Adipocyte (in vitro differentiated cells): Measurements from ENCODE around the gene LRRC8D.

Experiments
- DNase-seq: peaks from one replicate; pipeline ENCODE4 v3.0.0-alpha.2; 2015; ENCODE audit warnings: low read depth
- H3K27me3 ChIP-seq: replicated peaks from 2 replicates; pipeline ENCODE4 v1.7.0; 2013; ENCODE audit warnings: mild to moderate bottlenecking, low read length, moderate library complexity; ENCODE audit not compliant: control insufficient read depth, insufficient read depth
- H3K36me3 ChIP-seq: 2 replicates; pipeline ENCODE4 v1.7.0; 2013; ENCODE audit warnings: low read length, mild to moderate bottlenecking, moderate library complexity; ENCODE audit not compliant: control insufficient read depth, insufficient read depth, severe bottlenecking
- H3K4me1 ChIP-seq: 2 replicates; pipeline ENCODE4 v1.7.0; 2013; ENCODE audit warnings: mild to moderate bottlenecking, low read length, moderate library complexity; ENCODE audit not compliant: control insufficient read depth, insufficient read depth
- H3K4me3 ChIP-seq: 2 replicates; pipeline ENCODE4 v1.7.0; 2013; ENCODE audit warnings: mild to moderate bottlenecking, low read length, moderate library complexity
- H3K9ac ChIP-seq: 2 replicates; pipeline ENCODE4 v1.7.0; 2013; ENCODE audit warnings: mild to moderate bottlenecking, low read length, moderate library complexity
- H3K9me3 ChIP-seq: 2 replicates; pipeline ENCODE4 v1.7.0; 2013; ENCODE audit warnings: mild to moderate bottlenecking, low read length, moderate library complexity; ENCODE audit not compliant: control insufficient read depth

The LRRC8D gene

DNA sequence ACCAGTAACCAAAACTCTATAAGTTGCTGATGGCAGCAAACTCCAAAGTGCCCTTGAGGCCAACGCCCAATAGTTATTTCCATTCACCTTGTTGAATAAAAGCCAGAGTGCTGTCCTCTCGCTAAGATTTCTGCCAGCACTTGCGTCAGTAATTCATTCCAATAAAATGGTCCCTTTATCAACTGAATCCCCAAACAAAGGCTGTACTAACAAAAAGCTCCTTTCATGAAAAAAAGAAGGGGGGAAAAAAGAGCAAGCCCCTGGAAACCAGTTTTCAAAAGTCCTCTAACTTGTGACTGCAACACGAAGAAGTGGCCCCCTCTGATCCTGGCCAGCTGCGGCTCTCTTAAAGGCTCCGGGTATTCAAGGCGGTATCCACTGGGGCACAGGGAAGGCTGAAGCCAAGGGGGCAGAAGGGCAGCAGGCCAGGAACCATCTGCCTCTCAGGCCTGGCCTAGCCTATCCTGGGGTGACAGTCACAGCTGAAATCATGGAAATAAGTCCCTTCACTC, 118.3 kb downstream of the LRRC8D start:
- DNase-seq: no peak
- Histone ChIP-seq H3K36me3 (peaks cover 8% of the 10 kb centered on the region), H3K9ac (no peak overlapping the region)

DNA sequence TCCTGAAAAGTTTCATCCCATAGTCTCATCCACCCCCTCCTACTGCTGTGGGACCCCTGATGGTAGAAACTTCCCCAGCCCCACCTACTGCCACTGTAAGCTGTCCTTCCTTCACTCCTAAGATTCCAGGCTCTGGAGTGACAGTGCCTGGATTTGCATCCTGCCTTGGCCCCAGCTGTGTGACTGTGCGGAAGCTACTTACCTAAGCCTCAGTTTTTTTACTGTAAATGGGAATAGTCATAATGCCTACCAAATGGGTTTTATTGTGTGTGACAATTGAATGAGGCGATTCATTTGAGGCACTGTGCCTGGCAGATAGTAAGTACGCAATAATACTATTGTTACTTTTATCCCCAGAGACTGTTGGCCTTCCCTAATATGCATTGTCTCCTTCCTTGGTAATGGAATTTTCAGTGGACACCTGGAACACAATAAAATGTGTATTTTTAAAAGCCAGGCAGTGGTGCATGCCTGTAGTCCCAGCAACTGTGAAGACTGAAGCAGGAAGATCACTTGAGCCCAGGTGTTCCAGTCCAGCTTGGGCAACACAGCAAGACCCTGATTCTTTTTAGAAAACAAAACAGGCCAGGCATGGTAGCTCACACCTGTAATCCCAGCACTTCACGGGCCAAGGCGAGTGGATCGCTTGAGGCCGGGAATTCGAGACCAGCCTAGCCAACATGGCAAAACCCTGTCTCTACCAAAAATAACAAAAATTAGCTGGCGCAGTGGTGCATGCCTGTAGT, 119.0 kb downstream of the LRRC8D start:
- no peaks in the 10 kb centered on the region for H3K27me3 ChIP-seq
- peaks cover 17% of the 10 kb centered on the region for H3K4me1 ChIP-seq
- H3K9ac ChIP-seq: no peak overlapping the region
- H3K4me3 ChIP-seq: no peak overlapping the region
- H3K9me3 ChIP-seq: no peaks in the 10 kb centered on the region
- peaks cover under 1% of the 10 kb centered on the region for H3K36me3 ChIP-seq
- no peak for DNase-seq

More for the DNA sequence above, 118.3 kb downstream of the LRRC8D start:
- no peaks in the 10 kb centered on the region for H3K9me3 ChIP-seq
- no peak overlapping the region for H3K4me3 ChIP-seq
- H3K4me1 ChIP-seq: peaks cover 17% of the 10 kb centered on the region
- H3K27me3 ChIP-seq: no peaks in the 10 kb centered on the region

DNA sequence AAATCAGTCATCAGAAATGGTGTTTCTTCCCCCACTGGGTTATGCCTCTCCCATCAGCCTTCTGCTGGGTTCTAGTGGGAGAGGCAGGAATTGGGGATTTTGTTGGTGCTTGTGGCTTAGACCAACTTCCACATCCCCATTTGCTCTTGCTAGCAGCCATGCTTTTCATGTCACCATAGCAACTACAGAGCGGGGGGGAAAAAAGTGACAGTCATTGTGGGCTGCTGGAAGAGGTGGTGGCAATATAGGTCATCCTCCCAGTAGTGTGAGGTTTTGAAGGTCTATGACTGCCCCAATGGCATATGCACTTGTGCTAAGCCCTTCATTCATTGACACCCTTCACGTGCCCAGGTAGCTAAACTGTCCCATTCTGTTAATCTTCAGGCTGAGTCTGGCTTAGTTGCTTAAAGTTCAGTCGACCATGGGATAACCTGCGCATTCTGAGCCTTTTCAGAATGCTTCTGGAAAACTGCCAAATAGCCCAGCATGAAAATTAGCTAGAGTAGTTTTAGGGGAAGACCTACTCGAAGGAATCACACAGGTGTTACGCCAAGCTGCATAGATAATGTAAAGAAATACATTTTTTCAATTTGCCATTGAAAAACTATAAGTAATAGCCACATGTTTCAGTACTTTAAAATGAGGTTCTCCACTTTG, 120.4 kb downstream of the LRRC8D start:
- peaks cover 17% of the 10 kb centered on the region for H3K4me1 ChIP-seq
- no peaks in the 10 kb centered on the region for H3K27me3 ChIP-seq
- no peak for DNase-seq

DNA sequence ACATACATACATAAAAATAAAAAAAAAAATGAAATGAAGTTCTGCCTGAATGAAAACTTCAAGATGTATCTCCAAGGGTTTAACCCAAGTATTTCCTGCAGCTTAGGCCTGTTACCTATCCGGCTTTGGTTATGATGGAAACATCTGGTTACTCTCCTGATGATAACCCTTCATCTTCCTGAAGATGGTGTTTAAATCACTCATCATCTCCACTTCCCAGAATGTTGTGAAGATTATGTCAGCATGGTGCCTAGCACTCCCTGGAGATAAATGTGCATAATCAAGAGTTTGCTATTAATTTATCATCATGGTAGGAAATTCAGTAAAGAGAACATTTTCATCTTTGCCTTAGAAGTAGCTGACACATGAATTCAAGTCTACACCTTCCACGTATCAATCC, 121.2 kb downstream of the LRRC8D start:
- DNase-seq: no peak
- Histone ChIP-seq H3K4me1 (peaks cover 17% of the 10 kb centered on the region), H3K9ac (no peak overlapping the region), H3K27me3 (no peaks in the 10 kb centered on the region), H3K4me3 (no peak overlapping the region), H3K36me3 (no peaks in the 10 kb centered on the region), H3K9me3 (no peaks in the 10 kb centered on the region)

More for the DNA sequence above, 120.4 kb downstream of the LRRC8D start:
- Histone ChIP-seq H3K9me3 (no peaks in the 10 kb centered on the region), H3K36me3 (no peaks in the 10 kb centered on the region), H3K9ac (no peak overlapping the region), H3K4me3 (no peak overlapping the region)

DNA sequence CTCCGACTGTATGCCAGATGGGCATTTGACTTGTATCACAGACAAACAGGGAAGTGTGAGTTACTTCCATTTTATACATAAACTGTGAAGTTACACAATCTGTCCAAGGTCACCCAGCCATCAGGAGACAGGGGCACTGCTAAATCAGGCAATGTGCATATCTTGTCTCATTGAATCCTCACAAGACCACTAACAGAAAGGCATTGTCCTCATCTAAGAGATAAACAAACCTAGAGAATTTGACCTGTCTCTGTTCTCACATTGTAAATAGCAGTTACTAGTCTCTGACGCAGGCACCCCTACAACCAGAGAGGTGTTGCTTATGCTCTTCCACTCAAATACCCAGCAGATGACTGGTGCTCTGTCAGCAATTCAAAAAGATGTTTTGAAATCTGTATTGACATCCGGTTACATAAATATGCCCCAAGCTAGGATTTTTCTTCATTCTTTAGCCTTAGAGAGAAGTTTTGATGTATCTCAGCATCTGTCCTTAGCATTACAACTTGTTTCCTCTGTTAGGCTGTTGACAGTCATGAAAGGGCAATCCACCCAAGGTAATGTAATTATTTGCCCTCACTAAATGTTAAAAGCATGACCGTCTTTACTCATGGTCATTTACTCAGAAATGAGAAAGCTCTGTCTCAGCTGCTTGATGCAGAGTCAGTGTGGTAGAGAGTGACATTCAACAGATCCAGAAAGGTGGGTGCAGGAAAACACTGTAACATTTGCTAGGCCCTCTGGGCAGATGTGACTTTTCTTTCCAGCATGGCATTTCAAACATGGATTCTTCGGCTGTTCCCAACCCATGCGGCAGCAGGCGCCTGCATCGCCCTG, 122.2 kb downstream of the LRRC8D start:
- H3K4me1 ChIP-seq: peaks cover 15% of the 10 kb centered on the region
- peak; percentile 39 for DNase-seq
- no peaks in the 10 kb centered on the region for H3K36me3 ChIP-seq
- no peak overlapping the region for H3K9ac ChIP-seq
- no peaks in the 10 kb centered on the region for H3K27me3 ChIP-seq
- no peak overlapping the region for H3K4me3 ChIP-seq
- H3K9me3 ChIP-seq: no peaks in the 10 kb centered on the region

DNA sequence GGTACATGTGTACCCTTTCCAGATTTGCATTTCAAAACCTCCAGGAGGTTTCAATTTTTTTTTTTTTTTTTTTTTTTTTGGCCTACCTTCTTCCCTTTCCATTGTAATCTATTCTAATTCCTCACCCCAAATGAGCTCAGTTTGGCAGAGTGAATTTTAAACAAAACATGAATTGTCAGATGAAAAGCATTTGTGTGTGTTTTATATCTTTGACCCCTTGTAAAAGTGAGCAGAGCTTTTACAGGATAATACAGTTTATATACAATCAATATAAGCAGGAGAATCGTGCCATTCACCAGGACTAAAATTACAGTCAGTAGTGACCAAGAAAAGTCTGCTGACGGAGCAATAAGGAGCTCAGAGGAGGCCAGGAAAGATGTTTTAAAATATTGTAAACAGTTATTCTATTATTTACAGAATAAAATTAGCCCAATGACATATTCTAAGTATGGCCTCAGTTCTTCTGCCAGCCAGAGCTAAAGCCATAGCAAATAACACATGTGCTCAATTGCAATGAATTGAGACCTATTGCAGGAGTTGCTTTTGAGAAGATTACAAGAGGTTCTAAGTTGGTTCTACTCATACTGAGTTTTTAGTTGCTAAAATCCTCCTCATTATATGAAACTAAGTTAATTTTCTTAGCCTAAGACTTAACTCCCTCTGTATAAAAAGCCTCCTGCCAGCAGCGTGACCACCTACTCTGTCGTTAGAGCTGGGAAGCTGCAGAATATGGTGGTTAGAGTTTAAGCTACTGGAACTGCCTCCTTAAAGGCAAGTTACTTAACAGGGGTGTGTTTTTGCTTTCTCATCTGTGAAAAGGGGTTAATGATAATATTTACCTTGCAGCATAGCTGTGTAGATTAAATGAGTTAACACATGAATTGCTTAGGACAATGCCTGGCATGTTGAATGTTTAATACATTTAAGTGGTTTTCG, 123.3 kb downstream of the LRRC8D start:
- H3K9ac ChIP-seq: no peak overlapping the region
- H3K4me3 ChIP-seq: no peak overlapping the region
- no peaks in the 10 kb centered on the region for H3K36me3 ChIP-seq
- peaks cover 9% of the 10 kb centered on the region for H3K4me1 ChIP-seq
- H3K27me3 ChIP-seq: no peaks in the 10 kb centered on the region
- no peak for DNase-seq
- H3K9me3 ChIP-seq: no peaks in the 10 kb centered on the region

DNA sequence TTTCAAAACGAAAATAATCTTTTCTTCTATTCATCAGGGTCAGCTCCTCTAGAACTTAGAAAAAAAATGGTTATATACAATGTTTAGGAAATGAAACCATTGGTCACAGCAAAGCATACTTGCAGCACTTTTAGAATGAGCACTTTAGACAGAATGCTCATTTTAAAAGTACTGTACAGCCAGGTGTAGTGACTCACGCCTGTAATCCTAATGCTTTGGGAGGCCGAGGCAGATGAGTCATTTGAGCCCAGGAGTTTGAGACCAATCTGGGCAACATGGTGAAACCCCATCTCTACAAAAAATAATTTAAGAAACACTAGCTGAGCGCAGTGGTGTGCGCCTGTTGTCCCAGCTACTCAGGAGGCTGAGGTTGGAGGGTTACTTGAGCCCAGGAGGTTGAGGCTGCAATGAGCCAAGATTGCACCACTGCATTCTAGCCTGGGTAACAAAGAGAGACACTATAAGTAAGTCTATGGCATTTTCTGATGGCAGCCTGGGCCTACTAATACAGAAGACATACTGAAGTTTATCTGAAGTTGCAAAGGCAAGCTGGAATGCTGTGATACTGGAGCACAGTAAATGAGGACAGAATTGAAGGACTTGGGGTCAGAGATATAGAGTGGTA, 125.1 kb downstream of the LRRC8D start:
- Histone ChIP-seq H3K4me3 (no peak overlapping the region), H3K9me3 (no peaks in the 10 kb centered on the region), H3K27me3 (no peaks in the 10 kb centered on the region), H3K4me1 (peaks cover 9% of the 10 kb centered on the region), H3K9ac (no peak overlapping the region), H3K36me3 (no peaks in the 10 kb centered on the region)
- DNase-seq: no peak

DNA sequence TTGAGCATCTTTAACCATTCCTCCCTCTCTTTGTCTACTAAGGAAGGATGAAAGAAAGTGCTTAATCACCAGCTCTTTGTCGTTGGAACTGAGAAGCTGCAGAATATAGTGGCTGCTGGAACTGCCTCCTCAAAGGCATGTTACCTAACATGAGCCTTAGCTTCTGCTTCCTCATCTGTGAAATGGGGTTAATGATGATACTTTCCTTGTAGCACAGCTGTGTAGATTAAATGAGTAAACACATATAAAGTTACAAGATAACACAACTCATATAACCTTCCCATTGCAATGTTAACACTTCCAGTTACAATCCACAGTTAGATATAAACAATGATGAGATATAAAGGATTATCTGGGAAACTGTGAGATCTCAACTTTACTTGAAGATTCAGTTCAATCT, 125.7 kb downstream of the LRRC8D start:
- no peak for DNase-seq
- H3K4me3 ChIP-seq: no peak overlapping the region
- H3K36me3 ChIP-seq: no peaks in the 10 kb centered on the region
- H3K27me3 ChIP-seq: no peaks in the 10 kb centered on the region
- no peak overlapping the region for H3K9ac ChIP-seq
- peaks cover 10% of the 10 kb centered on the region for H3K4me1 ChIP-seq
- no peaks in the 10 kb centered on the region for H3K9me3 ChIP-seq

DNA sequence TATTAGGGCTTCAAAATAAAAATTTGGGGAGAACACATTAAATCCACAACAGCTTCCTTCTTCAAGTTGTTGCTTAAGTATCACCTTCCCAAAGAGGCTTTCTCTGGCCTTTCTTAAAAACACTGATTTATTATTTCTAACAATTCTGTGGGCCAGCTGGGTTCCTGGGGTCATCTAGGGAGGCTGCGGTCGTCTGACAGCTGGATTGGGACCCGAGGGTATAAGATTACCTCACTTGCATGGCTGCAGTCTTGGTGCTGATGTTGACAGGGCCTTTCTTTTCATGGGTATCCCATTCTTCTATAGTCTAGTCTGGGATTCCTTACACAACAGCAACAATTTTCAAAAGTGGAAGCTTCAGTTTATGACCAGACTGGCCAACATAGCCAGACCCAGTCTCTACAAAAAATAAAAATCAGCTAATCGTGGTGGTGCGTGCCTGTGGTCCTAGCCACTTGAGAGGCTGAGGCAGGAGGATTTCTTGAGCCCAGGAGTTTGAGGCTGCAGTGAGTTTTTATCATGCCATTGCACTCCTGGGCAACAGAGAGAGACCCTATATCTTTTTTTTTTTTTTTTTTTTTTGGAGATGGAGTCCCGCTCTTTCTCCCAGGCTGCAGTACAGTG, 128.0 kb downstream of the LRRC8D start:
- no peak overlapping the region for H3K9ac ChIP-seq
- H3K9me3 ChIP-seq: no peaks in the 10 kb centered on the region
- DNase-seq: no peak
- no peak overlapping the region for H3K4me3 ChIP-seq
- H3K36me3 ChIP-seq: no peaks in the 10 kb centered on the region
- H3K27me3 ChIP-seq: no peaks in the 10 kb centered on the region
- peaks cover 12% of the 10 kb centered on the region for H3K4me1 ChIP-seq
